ENCODE data around the gene UAP1L1.

DNA sequence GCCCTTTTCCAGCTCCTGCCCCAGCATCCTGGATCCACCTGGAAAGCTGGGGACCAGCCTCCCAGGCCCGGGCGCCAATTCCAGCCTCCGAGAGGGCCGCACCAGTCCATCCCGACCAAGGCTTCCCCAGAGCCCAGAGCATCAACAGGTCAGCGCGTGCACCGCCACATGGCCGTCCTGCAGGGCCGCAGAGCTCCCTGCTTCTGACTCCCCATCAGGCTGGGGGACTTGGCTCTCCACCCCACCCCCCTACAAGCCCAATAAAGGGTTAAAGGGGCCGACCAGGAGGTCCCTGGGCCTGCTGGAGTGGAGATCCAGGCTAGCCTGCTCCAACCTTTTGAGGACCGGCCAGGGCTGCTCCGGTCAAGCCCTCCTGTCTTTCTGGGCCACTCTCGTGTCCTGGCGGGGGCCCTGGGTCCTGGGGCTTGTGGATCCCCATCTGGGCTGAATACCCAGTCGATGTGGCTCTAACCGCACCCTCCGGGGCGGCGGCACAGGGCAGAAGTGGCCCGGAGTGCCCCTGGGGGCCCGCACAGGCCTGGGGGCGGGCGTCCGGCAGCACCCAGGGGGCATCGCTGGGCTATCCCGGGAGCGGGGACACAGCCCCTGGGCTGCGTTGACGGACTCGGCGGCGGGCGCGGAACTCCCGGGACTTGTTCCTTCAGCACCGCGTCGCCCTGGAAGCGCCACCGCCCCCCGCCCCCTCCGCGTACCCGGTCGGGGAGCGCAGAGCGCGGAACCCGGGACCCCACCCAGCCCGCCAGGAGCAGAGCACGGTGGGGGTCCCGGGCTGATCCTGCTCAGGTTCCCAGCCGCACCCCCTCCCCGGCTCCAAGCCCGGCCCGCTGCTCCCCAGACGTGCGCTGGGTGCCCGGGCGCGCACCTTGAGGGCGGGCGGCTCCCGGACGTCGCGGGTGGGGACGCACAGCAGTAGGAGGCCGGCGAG lies 24.0 kb upstream of the UAP1L1 start:
- no peak for TF ChIP-seq POLR2A (IDR thresholded peaks at IDR 0.05; ENCODE audit: low read depth)
- TF ChIP-seq, protein P1, sequence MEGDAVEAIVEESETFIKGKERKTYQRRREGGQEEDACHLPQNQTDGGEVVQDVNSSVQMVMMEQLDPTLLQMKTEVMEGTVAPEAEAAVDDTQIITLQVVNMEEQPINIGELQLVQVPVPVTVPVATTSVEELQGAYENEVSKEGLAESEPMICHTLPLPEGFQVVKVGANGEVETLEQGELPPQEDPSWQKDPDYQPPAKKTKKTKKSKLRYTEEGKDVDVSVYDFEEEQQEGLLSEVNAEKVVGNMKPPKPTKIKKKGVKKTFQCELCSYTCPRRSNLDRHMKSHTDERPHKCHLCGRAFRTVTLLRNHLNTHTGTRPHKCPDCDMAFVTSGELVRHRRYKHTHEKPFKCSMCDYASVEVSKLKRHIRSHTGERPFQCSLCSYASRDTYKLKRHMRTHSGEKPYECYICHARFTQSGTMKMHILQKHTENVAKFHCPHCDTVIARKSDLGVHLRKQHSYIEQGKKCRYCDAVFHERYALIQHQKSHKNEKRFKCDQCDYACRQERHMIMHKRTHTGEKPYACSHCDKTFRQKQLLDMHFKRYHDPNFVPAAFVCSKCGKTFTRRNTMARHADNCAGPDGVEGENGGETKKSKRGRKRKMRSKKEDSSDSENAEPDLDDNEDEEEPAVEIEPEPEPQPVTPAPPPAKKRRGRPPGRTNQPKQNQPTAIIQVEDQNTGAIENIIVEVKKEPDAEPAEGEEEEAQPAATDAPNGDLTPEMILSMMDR (IDR thresholded peaks at IDR 0.05) = no peak

All from esophagus muscularis mucosa (tissue), 3 donors.